ENCODE measurements around the gene GPATCH8. TPM values are rescaled to one million over a fixed set of nuclear protein-coding genes. Genes with fewer than 3 reads are reported as not detected.

The GPATCH8 gene
- total and polyA plus RNA-seq, 9 of the 15 experiments (the other 6 are each of a cell fraction or from before 2014, with no cell fraction given) = 10.6 to 29.6 (median 13.2) TPM

- in situ Hi-C loops (cut with MboI) = no loop called here
- H3K27ac ChIP-seq (ENCODE audit: extremely low read depth, low read depth, low read length) = no peak overlapping the region
- H3K79me2 ChIP-seq (ENCODE audit: control insufficient read depth, insufficient read depth, low read length) = peaks cover 45% of the 10 kb centered on the region
- no peaks in the 10 kb centered on the region for H4K20me1 ChIP-seq (replicated peaks; ENCODE audit: control insufficient read depth, insufficient read depth, low read length)
- no peaks in the 10 kb centered on the region for H3K9me3 ChIP-seq (replicated peaks; ENCODE audit: control insufficient read depth, insufficient read depth, low read depth, low read length)
- POLR2A ChIA-PET = no interaction called here
- no TSS peak for BruUV-seq (replicated peaks)
- H3K9me1 ChIP-seq (ENCODE audit: control insufficient read depth, insufficient read depth, low read length) = no peaks in the 10 kb centered on the region
- DNase-seq (ENCODE audit: extremely low read depth in 1 of 4, low spot score in 3 of 4) (no peak), ATAC-seq (no peak), FAIRE-seq (no peak)
- H3K4me2 ChIP-seq (ENCODE audit: insufficient read depth, low read length) = no peak overlapping the region
- CTCF ChIA-PET (ENCODE audit: low intra/inter-chr PET ratio) = no interaction called here
- peaks cover 9% of the 10 kb centered on the region; the same call in 1 of the 3 replicates for H3K36me3 ChIP-seq (ENCODE audit: control insufficient read depth, insufficient read depth, low read length)
- intact Hi-C loops (cut with micrococcal nuclease) = no loop called here
- TF ChIP-seq ZNF23 (CRISPR knock-in tag; IDR thresholded peaks at IDR 0.05) (no peak), ZNF785 (CRISPR knock-in tag; IDR thresholded peaks at IDR 0.05) (no peak), TSC22D4 (tag; IDR thresholded peaks at IDR 0.05) (no peak), BACH1 (tag; IDR thresholded peaks at IDR 0.05) (no peak), SMARCA4 (IDR thresholded peaks at IDR 0.05) (no peak), STAT5B (CRISPR knock-in tag; IDR thresholded peaks at IDR 0.05) (no peak), DPF2 (IDR thresholded peaks at IDR 0.05) (no peak), ZSCAN32 (CRISPR knock-in tag; IDR thresholded peaks at IDR 0.05) (no peak), RERE (CRISPR knock-in tag; IDR thresholded peaks at IDR 0.05; ENCODE audit: borderline replicate concordance) (no peak), BRCA1 (IDR thresholded peaks at IDR 0.05) (no peak), BRCA1 (CRISPR knock-in tag; IDR thresholded peaks at IDR 0.05) (no peak)
- no peak overlapping the region for H3K4me3 ChIP-seq
- H3K27me3 ChIP-seq (ENCODE audit: control insufficient read depth in 2 of 2, insufficient read depth in 2 of 2, low read length in 2 of 2) = no peaks in the 10 kb centered on the region
- no peak overlapping the region for H2AFZ ChIP-seq (ENCODE audit: low read depth, low read length)
- H3K4me1 ChIP-seq (replicated peaks in 1 of 2; ENCODE audit: control insufficient read depth in 2 of 2, insufficient read depth in 2 of 2, low read length in 2 of 2) = 0 out of 5 replicates have a peak, but pooled peaks cover 0 to 2% of the 10 kb centered on the region in 2 experiments
- H3K9ac ChIP-seq (ENCODE audit: insufficient read depth in 1 of 2, low read depth in 2 of 2, low read length in 2 of 2) = no peak overlapping the region
These were observed 36.9 kb downstream of the GPATCH8 start for GRCh38 chr17:44466339-44466738.

All from K562 (cell line).